Tibial artery (tissue), 4 donors: ENCODE data around the gene KIF13A.
"Not testable (repeated sequence)": the region's sequence is repeated elsewhere in the genome, so short reads cannot be mapped to it uniquely, and the experiment has no call there.

ENCODE experiments used
- DNase-seq, 2 donors: peaks; one replicate each; pipeline ENCODE4 v3.0.0-alpha.2; 2019
- H3K27ac ChIP-seq, 2 donors: fragments of 200-600 bp; sonication (generic) in 1 of 2; 1 replicate in 1 of 2; 2 replicates in 1 of 2; pipeline ENCODE4 v1.5.1; 2018 to 2019; ENCODE audit warnings: mild to moderate bottlenecking in 1 of 2
- H3K27me3 ChIP-seq, 2 donors: fragments of 200-600 bp; sonication (generic) in 1 of 2; one replicate each; pipeline versions ENCODE4 v1.5.1 to v1.6.0; 2016 to 2019
- H3K36me3 ChIP-seq, 3 donors: fragments of 200-600 bp; sonication (generic) in 2 of 3; one replicate each; pipeline ENCODE4 v1.5.1; 2016 to 2019; ENCODE audit warnings: mild to moderate bottlenecking in 2 of 3
- H3K4me1 ChIP-seq, 4 donors: fragments of 200-600 bp; sonication (generic) in 2 of 4; 1 replicate in 3 of 4; 2 replicates in 1 of 4; pipeline ENCODE4 v1.5.1; 2016 to 2019
- H3K4me3 ChIP-seq, 2 donors: fragments of 200-600 bp; sonication (generic) in 1 of 2; 1 replicate in 1 of 2; 2 replicates in 1 of 2; pipeline ENCODE4 v1.5.1; 2018 to 2019; ENCODE audit warnings: mild to moderate bottlenecking in 2 of 2
- H3K9me3 ChIP-seq, 3 donors: fragments of 200-600 bp; sonication (generic) in 1 of 3; one replicate each; pipeline ENCODE4 v1.5.1; 2016 to 2019
- CTCF ChIP-seq, 2 experiments: fragments of 200-600 bp in 1 of 2; fragments of 450-650 bp in 1 of 2; IDR thresholded peaks; one replicate each; pipeline ENCODE4 v1.5.1; 2017 to 2019; ENCODE audit warnings: antibody characterized with exemption in 2 of 2, mild to moderate bottlenecking in 1 of 2, moderate library complexity in 1 of 2
- intact Hi-C: fragments of 100-400 bp; cut with DNase I; formaldehyde crosslinking; loops from one replicate; pipeline ENCODE4 v1.15.0; 2023; ENCODE audit warnings: low total_unique reads

Gene KIF13A

GRCh38 chr6:17957498-17957897, 29.9 kb downstream of the KIF13A start:
- no peak for TF ChIP-seq CTCF (IDR thresholded peaks at IDR 0.05)
- Histone ChIP-seq H3K4me3 (no peak overlapping the region), H3K4me1 (peaks cover 0 to 72% (median 42%) of the 10 kb centered on the region in 4 donors), H3K27me3 (no peaks in the 10 kb centered on the region), H3K36me3 (peaks cover 0 to 5% (median 0%) of the 10 kb centered on the region in 3 donors), H3K27ac (peak overlapping the region; percentile 54 to 75), H3K9me3 (no peaks in the 10 kb centered on the region)
- intact Hi-C loops, result no loop called here
- DNase-seq, result no peak

- no peak for TF ChIP-seq CTCF (IDR thresholded peaks at IDR 0.05)
- Histone ChIP-seq H3K36me3 (peaks cover 0 to 5% (median 0%) of the 10 kb centered on the region in 3 donors), H3K4me1 (peaks cover 0 to 67% (median 38%) of the 10 kb centered on the region in 4 donors)
Observed at GRCh38 chr6:17957086-17957485, 30.3 kb downstream of the KIF13A start.

GRCh38 chr6:17950095-17950494, 37.3 kb downstream of the KIF13A start:
- H3K36me3 ChIP-seq, result peaks cover 0 to 5% (median 0%) of the 10 kb centered on the region in 3 donors
- H3K4me1 ChIP-seq, result peaks cover 0 to 51% (median under 1%) of the 10 kb centered on the region in 4 donors
- no peak for DNase-seq
- intact Hi-C loops, result no loop called here
- H3K27me3 ChIP-seq, result no peaks in the 10 kb centered on the region
- H3K27ac ChIP-seq, result no peak overlapping the region
- H3K4me3 ChIP-seq, result no peak overlapping the region
- no peaks in the 10 kb centered on the region for H3K9me3 ChIP-seq
- TF ChIP-seq CTCF (IDR thresholded peaks at IDR 0.05), result no peak

More at GRCh38 chr6:17957086-17957485, 30.3 kb downstream of the KIF13A start:
- Histone ChIP-seq H3K4me3 (no peak overlapping the region), H3K27me3 (no peaks in the 10 kb centered on the region), H3K9me3 (no peaks in the 10 kb centered on the region), H3K27ac (peak overlapping the region; percentile 54 to 75)
- intact Hi-C loops, result no loop called here
- DNase-seq, result no peak

GRCh38 chr6:17949168-17949567, 38.3 kb downstream of the KIF13A start:
- intact Hi-C loops, result no loop called here
- no peaks in the 10 kb centered on the region for H3K9me3 ChIP-seq
- no peak for DNase-seq
- TF ChIP-seq CTCF (IDR thresholded peaks at IDR 0.05), result no peak
- no peaks in the 10 kb centered on the region for H3K27me3 ChIP-seq
- no peak overlapping the region for H3K4me3 ChIP-seq
- peaks cover 0 to 5% (median 0%) of the 10 kb centered on the region in 3 donors for H3K36me3 ChIP-seq
- H3K4me1 ChIP-seq, result peaks cover 0 to 60% (median 10%) of the 10 kb centered on the region in 4 donors
- H3K27ac ChIP-seq, result no peak overlapping the region

GRCh38 chr6:17948725-17949124, 38.7 kb downstream of the KIF13A start:
- Histone ChIP-seq H3K4me3 (no peak overlapping the region), H3K4me1 (peaks cover 0 to 64% (median 11%) of the 10 kb centered on the region in 4 donors), H3K27ac (peak overlapping the region in 1 of 2 donors; percentile 8), H3K36me3 (peaks cover 0 to 5% (median 0%) of the 10 kb centered on the region in 3 donors), H3K9me3 (no peaks in the 10 kb centered on the region), H3K27me3 (no peaks in the 10 kb centered on the region)
- intact Hi-C loops, result no loop called here
- TF ChIP-seq CTCF (IDR thresholded peaks at IDR 0.05), result no peak
- no peak for DNase-seq

- H3K27me3 ChIP-seq, DNase-seq, H3K36me3 ChIP-seq, H3K4me3 ChIP-seq, intact Hi-C loops, H3K9me3 ChIP-seq: not testable (repeated sequence)
- H3K4me1 ChIP-seq, result peaks cover 0 to 76% (median 15%) of the 10 kb centered on the region in 4 donors
- H3K27ac ChIP-seq, result peak overlapping the region; percentile 8 to 37
Observed at GRCh38 chr6:17947574-17947973, 39.9 kb downstream of the KIF13A start.
